Measurements from ENCODE around the gene PFDN4.
"Not testable (repeated sequence)": the region's sequence is repeated elsewhere in the genome, so short reads cannot be mapped to it uniquely, and the experiment has no call there.

The PFDN4 gene

DNA sequence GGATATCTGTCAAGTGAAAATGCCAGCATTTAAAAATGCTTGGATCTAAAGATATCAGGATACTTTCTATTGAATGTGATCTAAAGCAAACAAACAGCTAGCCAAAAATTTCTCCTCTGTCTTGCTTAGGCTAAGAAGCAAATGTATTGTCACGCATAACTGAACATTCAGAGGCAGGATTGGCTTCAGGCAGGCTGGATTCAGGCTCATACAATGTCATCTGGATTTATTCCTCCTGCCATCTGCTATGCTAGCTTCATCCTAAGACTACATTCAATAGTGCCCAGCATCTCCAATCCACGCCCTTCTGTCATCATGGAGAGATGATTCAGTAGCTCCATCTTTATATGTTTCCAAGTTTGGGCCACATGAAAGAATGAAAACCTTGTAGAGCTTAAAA is 27.1 kb downstream of the PFDN4 start:
- FAIRE-seq, result no peak

DNA sequence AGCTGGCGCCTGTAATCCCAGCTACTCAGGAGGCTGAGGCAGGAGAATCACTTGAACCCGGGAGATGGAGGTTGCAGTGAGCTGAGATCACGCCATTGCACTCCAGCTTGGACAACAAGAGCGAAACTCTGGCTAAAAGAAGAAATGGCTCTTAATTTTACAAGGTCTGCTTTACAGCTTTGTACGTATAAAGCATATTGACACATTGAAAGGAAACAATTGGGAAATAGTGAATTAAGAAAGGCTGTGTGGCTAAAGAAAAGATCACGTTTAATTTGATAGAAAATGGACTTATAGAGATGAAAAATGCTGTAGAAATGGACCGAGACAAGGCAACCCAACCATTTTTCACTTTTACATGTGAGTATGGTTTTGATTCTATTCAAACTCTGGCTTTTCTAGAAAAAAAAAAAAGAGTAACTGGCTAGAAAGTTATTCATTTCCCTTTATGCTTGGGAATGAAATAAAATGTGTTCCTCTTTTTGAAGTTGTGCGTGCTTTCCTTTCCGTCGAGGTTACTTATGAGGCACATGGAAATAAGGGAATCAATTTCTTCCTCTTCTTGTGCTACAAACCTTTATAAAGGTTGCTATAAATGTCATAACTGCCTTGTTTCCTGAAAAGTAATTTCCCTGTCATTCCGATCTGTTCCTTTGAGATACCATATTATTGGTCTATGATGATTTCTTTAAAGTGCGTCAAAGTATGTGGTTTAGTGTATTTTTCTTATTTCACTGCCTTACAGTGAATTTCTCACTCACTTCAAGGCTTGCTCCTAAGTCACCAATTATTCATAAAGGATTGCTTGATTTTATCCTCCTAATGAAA is 29.4 kb downstream of the PFDN4 start:
- DNase-seq (ENCODE audit: insufficient read length, low spot score), result no peak
- FAIRE-seq, result no peak
- no peak for TF ChIP-seq TAF1 (IDR thresholded peaks at IDR 0.05; ENCODE audit: low read depth, low read length)

More for the DNA sequence above, 27.1 kb downstream of the PFDN4 start:
- TF ChIP-seq POU2F2 (IDR thresholded peaks at IDR 0.05; ENCODE audit: low read depth, low read length), result no peak
- DNase-seq (ENCODE audit: insufficient read length, low spot score), result no peak

DNA sequence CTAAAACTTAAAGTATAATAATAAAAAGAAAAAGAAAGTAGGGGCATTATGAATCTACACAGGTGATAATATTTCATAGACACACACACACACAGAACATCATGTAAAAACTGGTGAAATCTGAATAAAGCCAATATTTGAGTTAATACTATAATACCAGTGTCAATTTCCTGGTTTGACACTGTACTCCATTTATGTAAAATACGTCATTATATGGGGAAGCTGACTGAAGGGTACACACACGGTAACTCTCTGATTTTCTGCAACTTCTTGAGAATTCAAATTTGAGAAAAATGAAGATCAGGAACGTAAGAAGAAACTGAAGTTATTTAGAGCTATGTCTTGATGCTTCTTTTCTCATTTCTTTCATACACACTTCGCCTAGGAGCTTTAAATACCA is 36.2 kb downstream of the PFDN4 start:
- TF ChIP-seq POLR2A (IDR thresholded peaks at IDR 0.05; ENCODE audit: low read depth, low read length) (no peak), TAF1 (IDR thresholded peaks at IDR 0.05; ENCODE audit: low read depth, low read length) (no peak), POU2F2 (IDR thresholded peaks at IDR 0.05; ENCODE audit: low read depth, low read length) (no peak), POLR2AphosphoS5 (IDR thresholded peaks at IDR 0.05; ENCODE audit: low read depth, low read length) (no peak), PAX5 (IDR thresholded peaks at IDR 0.05; ENCODE audit: insufficient read depth, low read length, severe bottlenecking) (no peak), SPI1 (IDR thresholded peaks at IDR 0.05; ENCODE audit: low read depth, low read length) (no peak)
- DNase-seq (ENCODE audit: insufficient read length, low spot score) (no peak), FAIRE-seq (no peak)

DNA sequence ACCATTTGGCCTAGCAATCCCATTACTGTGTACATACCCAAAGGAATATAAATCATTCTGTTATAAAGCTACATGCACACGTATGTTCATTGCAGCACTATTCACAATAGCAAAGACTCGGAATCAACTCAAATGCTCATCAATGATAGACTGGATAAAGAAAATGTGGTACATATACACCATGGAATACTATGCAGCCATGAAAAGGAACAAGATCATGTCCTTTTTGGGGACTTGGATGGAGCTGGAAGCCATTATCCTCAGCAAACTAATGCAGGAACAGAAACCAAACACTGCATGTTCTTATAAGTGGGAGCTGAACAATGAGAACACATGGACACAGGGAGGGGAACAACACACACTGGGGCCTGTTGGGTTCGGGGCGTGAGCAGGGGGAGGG is 40.8 kb downstream of the PFDN4 start:
- DNase-seq (ENCODE audit: insufficient read length, low spot score); FAIRE-seq: not testable (repeated sequence)

DNA sequence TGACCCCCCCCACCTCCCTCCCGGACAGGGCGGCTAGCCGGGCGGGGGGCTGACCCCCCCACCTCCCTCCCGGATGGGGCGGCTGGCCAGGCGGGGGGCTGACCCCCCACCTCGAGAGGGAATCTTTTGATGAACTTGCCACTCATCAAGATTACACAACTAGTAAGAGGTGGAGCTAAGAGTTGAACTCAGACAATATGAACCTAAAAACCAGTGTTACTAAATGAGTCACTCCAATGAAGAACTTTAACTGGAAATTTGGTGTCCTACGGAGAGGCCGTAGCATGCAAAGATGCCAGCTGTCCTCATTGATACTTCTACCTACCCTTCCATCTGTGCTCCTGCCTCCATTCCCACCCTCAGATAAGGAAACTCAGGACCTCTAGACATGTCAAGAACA is 42.8 kb downstream of the PFDN4 start:
- TF ChIP-seq SPI1 (IDR thresholded peaks at IDR 0.05; ENCODE audit: low read depth, low read length) (no peak), POLR2AphosphoS5 (IDR thresholded peaks at IDR 0.05; ENCODE audit: low read depth, low read length) (no peak), TAF1 (IDR thresholded peaks at IDR 0.05; ENCODE audit: low read depth, low read length) (no peak), POU2F2 (IDR thresholded peaks at IDR 0.05; ENCODE audit: low read depth, low read length) (no peak)
- FAIRE-seq (no peak), DNase-seq (ENCODE audit: insufficient read length, low spot score) (no peak)

DNA sequence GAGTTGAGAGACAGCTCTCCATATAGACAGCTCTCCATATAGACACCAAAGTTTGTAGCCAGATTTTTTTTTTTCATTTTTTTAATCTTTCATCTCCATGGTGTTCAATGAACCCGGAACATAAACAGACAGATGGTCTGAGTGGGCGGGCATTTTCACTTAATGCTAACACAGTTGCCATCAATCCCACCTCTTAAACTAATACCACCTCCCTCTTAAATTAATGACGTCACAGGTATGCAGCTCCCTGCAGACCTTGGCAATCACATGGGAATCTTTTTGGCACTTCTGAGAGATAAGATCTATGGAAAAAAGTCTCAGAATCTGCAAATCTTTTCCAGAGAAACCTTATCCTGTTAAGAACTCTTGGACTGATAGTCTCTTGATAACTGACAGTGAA is 43.2 kb downstream of the PFDN4 start:
- TF ChIP-seq TAF1 (IDR thresholded peaks at IDR 0.05; ENCODE audit: low read depth, low read length), result no peak
- no peak for TF ChIP-seq POLR2A (IDR thresholded peaks at IDR 0.05; ENCODE audit: low read depth, low read length)
- TF ChIP-seq PAX5 (IDR thresholded peaks at IDR 0.05; ENCODE audit: insufficient read depth, low read length, severe bottlenecking), result no peak
- TF ChIP-seq POU2F2 (IDR thresholded peaks at IDR 0.05; ENCODE audit: low read depth, low read length), result no peak
- no peak for TF ChIP-seq POLR2AphosphoS5 (IDR thresholded peaks at IDR 0.05; ENCODE audit: low read depth, low read length)
- TF ChIP-seq SPI1 (IDR thresholded peaks at IDR 0.05; ENCODE audit: low read depth, low read length), result no peak
- no peak for FAIRE-seq
- no peak for DNase-seq (ENCODE audit: insufficient read length, low spot score)

DNA sequence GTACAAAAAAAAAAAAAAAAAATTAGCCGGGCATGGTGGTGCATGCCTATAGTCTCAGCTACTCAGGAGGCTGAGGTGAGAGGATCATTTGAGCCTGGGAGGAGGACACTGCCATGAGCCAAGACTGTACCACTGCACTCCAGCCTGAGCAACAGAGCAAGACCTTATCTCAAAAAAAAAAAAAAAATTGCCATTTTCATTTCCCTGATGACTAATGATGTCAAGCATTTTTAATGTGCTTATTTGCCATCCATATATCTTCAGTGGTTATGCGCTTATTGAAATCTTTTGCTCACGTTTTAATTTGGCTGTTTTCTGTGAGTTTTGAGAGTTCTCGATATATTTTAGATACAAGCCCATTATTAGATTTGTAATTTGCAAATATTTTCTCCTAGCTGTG is 46.7 kb downstream of the PFDN4 start:
- no peak for DNase-seq (ENCODE audit: insufficient read length, low spot score)
- FAIRE-seq, result no peak
- TF ChIP-seq SPI1 (IDR thresholded peaks at IDR 0.05; ENCODE audit: low read depth, low read length), result no peak

DNA sequence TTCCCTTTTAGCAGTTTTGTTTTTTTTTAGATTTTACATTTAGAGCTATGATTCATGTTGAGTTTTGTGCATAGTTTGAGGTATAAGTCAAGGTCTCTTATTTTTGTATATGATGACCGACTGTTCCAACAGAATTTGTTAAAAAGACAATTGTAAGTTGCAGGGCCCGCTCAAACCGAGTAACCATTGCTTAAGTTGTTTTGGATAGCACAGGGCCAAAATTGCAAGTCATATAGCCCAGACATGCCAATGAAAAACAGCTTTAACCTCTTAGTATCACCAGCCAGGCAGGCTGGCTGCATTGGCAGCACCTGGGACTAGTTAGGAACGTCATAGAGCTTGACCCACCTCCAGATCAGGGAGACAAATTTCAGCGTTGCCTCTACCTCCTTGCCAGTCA is 47.3 kb downstream of the PFDN4 start:
- FAIRE-seq (no peak), DNase-seq (ENCODE audit: insufficient read length, low spot score) (no peak)
- TF ChIP-seq SPI1 (IDR thresholded peaks at IDR 0.05; ENCODE audit: low read depth, low read length) (no peak), TAF1 (IDR thresholded peaks at IDR 0.05; ENCODE audit: low read depth, low read length) (no peak), POLR2AphosphoS5 (IDR thresholded peaks at IDR 0.05; ENCODE audit: low read depth, low read length) (no peak), POLR2A (IDR thresholded peaks at IDR 0.05; ENCODE audit: low read depth, low read length) (no peak), PAX5 (IDR thresholded peaks at IDR 0.05; ENCODE audit: insufficient read depth, low read length, severe bottlenecking) (no peak), POU2F2 (IDR thresholded peaks at IDR 0.05; ENCODE audit: low read depth, low read length) (no peak)

DNA sequence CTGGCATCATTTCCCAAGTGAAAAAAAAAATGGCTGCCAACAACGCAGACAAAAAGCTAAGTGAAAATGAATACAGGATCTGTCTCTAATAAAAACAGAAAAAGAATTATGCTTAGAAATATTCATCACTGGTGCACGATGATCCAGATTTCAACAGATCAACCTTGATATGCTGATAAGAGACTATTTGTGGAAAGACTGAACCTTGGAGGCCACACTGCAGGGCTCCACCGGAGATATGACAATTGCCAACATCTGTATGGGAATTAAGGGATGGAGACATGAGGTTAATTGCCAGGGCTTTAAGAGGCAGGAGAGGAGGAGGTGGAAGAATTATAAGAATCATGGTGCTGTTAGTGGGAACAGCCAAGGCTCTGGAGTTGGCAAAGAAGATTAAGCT is 48.3 kb downstream of the PFDN4 start:
- DNase-seq (ENCODE audit: insufficient read length, low spot score) (no peak), FAIRE-seq (no peak)
- no peak for TF ChIP-seq POLR2AphosphoS5 (IDR thresholded peaks at IDR 0.05; ENCODE audit: low read depth, low read length)
- TF ChIP-seq POLR2A (IDR thresholded peaks at IDR 0.05; ENCODE audit: low read depth, low read length), result no peak
- TF ChIP-seq SPI1 (IDR thresholded peaks at IDR 0.05; ENCODE audit: low read depth, low read length), result no peak
- no peak for TF ChIP-seq PAX5 (IDR thresholded peaks at IDR 0.05; ENCODE audit: insufficient read depth, low read length, severe bottlenecking)
- no peak for TF ChIP-seq TAF1 (IDR thresholded peaks at IDR 0.05; ENCODE audit: low read depth, low read length)
- no peak for TF ChIP-seq POU2F2 (IDR thresholded peaks at IDR 0.05; ENCODE audit: low read depth, low read length)

DNA sequence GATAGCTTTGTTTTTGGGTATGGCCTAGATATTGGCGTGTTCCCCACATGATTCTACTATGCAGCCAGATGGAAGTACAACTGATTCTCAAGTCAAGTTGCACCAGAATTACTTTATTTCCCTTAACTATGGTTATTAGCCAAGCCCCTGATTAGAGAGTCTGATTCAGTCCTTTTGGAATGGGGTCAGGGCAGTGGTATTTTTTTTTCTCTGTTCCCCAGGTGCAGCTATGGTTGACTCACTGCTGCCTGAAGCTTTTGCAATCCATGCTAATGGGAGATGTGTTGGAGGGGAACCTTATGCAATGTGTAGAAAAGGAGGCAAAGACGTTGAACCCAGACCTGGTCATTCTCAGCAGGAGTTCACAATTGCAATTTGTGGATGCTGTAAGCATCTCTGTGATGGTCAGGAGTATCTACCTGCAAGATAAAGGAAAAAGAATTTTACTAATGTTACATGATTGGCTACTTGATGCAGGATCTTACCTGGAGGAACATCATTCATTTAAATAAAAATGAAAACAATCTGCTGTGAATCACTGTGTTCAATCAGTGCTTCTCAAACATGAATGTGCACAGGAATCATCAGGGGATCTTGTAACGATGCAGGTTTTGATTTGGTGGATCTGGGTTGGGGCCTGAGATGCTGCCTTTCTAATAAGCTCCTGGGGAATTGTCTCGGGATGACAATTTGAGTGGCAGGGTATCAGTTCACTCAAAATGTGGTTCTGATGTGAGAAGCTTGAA is 49.4 kb downstream of the PFDN4 start:
- TF ChIP-seq POLR2A (IDR thresholded peaks at IDR 0.05; ENCODE audit: low read depth, low read length), result no peak
- TF ChIP-seq TAF1 (IDR thresholded peaks at IDR 0.05; ENCODE audit: low read depth, low read length), result no peak
- no peak for TF ChIP-seq PAX5 (IDR thresholded peaks at IDR 0.05; ENCODE audit: insufficient read depth, low read length, severe bottlenecking)
- TF ChIP-seq POU2F2 (IDR thresholded peaks at IDR 0.05; ENCODE audit: low read depth, low read length), result no peak
- no peak for TF ChIP-seq SPI1 (IDR thresholded peaks at IDR 0.05; ENCODE audit: low read depth, low read length)
- TF ChIP-seq POLR2AphosphoS5 (IDR thresholded peaks at IDR 0.05; ENCODE audit: low read depth, low read length), result no peak
- no peak for DNase-seq (ENCODE audit: insufficient read length, low spot score)
- no peak for FAIRE-seq

Measured in GM12891 (cell line).